DMS153 treated with DMSO at 0.1 percent for 48 hours (cell line): ENCODE measurements around the gene ME3.
"Not testable (repeated sequence)": the region's sequence is repeated elsewhere in the genome, so short reads cannot be mapped to it uniquely, and the experiment has no call there.

Experiments
- DNase-seq: peaks from one replicate; lab custom pipeline; 2025; ENCODE audit not compliant: unreplicated experiment; lab: John Stamatoyannopoulos, UW

The ME3 gene

GRCh38 chr11:86565801-86566312 lies 106.6 kb downstream of the ME3 start:
- DNase-seq: no peak

- DNase-seq: no peak
These were observed 107.0 kb downstream of the ME3 start for GRCh38 chr11:86565388-86565787.

GRCh38 chr11:86562842-86563241 lies 109.6 kb downstream of the ME3 start:
- not testable (repeated sequence) for DNase-seq

DNA sequence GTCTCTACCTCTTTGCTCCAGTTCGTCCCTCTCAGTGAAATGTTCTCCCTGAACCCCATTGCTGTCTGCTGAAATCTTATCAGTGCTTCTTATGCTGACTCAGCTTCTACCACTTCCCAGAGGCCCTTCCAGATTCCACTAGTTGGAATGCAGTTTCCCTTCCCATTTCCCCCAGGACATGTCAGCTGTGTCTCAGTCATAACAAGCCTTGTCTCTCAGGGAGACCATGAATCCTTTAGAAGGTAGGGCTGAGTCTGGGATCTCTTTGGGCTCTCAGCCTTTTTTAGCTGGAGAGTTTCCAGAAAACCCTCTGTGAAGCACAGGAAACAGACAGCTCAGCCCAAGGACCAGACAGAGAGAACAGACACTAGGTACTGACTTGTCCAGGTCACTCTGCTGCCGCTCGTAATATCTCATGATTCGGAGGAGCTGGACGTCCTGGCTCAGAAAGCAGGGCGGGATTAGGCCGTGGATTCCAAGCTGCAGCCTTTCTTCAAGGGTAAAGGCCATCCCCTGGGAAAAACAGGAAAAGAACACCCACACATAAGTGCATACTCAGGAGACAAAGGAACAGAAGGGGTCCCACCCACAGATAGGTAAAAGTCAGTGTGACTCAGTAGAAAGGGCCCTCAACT lies 113.0 kb downstream of the ME3 start:
- DNase-seq: no peak

GRCh38 chr11:86558841-86559240 lies 113.6 kb downstream of the ME3 start:
- DNase-seq: no peak

GRCh38 chr11:86558207-86558606 lies 114.2 kb downstream of the ME3 start:
- DNase-seq: no peak

DNA sequence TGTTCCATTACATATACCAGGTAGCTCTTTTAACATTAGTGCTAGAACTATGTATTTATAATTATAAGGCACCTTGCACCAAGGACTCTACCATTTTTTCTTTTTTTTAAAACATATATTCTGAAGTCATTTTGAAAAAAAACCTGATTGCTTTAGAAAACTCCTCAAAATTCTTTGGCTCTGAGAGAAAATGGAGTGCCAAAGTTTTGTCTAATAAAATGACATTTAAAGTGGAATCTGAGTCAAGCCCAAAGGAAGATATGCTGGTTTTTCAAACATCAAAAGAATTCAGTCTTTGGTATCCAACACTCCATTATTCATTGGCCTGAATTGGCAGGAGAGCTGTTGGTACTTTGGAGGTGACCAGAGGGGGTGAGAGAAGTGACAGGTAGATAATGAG lies 116.5 kb downstream of the ME3 start:
- no peak for DNase-seq

DNA sequence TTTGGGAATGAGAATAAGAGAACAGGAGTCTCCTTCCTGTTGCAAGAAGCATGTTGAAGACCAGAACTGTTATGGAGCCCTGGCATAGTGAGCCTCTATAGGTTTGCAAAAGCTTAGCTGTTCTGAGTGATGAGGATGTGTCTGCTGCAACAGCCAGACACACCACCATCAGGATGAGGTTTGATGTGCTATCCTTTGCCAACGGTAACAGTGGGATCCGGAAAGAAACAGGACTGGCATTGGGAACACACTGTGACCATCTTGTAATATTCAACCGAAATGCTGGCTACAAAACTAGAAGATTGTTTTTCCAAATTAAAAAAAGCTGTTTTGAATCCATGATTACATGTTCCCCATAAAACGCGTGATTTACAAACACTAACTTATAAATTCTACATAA lies 117.0 kb downstream of the ME3 start:
- DNase-seq: no peak

DNA sequence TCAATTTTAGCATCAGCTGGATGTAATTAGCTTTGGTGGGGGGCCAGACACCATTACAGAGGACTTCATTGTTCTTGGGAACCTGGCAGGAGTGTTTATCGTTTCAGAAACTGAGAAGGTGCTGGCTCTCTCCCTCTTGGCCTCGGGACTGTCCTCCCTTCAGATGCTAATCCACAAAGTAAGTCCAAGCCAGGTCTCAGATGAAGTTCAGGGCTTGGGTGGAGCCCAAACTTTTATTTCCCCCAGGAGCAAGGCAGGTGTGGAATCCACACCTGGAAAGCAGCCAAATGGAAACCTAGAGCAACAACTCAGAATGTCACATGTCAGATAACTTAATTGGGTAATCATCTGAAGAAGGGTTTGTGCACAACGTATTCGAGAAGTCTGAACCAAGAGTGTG lies 119.2 kb downstream of the ME3 start:
- no peak for DNase-seq

GRCh38 chr11:86551288-86552092 lies 120.9 kb downstream of the ME3 start:
- DNase-seq: no peak

DNA sequence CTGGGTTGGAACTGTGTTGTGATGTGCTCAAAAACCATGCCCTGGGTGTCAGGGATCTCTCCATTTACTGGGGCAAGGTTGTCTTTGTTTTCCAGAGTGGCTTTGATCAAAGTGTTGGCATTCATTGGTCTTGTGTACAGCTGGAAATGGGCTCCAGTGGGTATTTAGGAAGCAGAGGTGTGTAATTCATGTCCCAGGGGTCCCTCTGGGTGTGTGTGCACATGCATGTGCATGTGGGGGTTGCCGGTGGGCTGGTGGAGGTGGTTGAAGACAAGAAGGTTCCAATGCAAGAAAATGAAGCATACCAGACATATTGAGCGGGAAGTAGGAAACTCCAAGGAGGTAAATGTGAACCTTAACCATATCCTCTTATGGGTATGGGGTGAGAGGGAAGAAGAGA lies 121.7 kb downstream of the ME3 start:
- no peak for DNase-seq

GRCh38 chr11:86548271-86548917 lies 124.0 kb downstream of the ME3 start:
- no peak for DNase-seq

- no peak for DNase-seq
These were observed 124.7 kb downstream of the ME3 start for GRCh38 chr11:86547727-86548126.

GRCh38 chr11:86541299-86541698 lies 131.1 kb downstream of the ME3 start:
- not testable (repeated sequence) for DNase-seq

DNA sequence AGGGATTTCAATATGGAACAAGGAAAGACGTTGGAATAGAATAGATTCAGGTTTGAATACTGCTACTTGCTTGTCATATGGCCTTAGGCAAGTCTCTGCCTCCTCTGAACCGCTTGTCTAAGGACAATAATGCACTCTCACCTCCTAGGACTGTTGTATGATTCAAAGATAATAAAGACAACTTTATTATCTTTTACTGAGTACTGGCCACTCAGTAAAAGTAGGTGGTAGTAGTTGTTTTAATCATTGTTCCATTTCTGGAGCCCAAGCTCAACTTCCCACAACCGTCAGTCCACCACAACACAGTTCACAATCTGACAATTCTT lies 134.2 kb downstream of the ME3 start:
- no peak for DNase-seq

- DNase-seq: no peak
These were observed 134.7 kb downstream of the ME3 start for GRCh38 chr11:86537541-86538222.

GRCh38 chr11:86535773-86536172 lies 136.6 kb downstream of the ME3 start:
- no peak for DNase-seq

DNA sequence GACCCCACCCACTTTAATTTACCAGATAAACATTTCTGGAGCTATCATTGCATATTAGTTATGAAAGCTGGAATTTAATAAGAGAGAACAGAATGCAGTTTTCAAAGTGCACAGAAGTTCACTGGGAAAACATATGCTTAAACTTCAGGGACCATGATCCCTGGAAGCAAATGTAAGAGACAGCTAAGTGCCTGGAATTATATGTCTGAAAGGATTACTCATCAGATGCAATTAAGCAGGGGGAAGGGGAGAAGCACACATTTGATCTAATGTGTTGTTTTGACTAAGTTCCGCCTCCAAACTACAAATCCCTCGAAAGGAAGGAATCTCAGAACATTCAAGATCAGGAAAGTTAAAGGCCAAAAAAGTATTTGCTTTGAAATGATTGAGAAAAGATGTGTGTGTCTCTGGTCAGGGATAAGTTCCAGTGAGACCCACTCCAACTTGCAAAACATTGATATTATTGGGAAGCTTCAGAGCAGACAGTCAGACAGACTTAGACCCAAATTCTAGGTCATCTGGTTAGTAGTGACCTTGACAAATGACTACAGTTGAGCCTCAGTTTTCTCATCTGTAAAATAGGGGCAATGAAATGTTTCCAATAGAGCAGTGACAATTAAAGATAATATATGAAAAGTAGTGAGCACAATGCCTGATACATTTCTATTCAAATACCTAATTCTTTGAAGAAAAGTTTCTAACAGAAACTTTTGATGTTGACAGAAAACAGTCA lies 147.6 kb downstream of the ME3 start:
- DNase-seq: no peak

GRCh38 chr11:86523738-86524619 lies 148.4 kb downstream of the ME3 start:
- no peak for DNase-seq

- DNase-seq: not testable (repeated sequence)
These were observed 149.9 kb downstream of the ME3 start for GRCh38 chr11:86522512-86522911.
